Transverse colon (tissue), 4 donors: ENCODE measurements around the gene DCUN1D4. TPM values are rescaled to one million over a fixed set of nuclear protein-coding genes. Genes with fewer than 3 reads are reported as not detected.
A peak's percentile ranks its signal among the peaks of the same experiment; 100 is the strongest.

Experiments
- DNase-seq: peaks from one replicate; pipeline ENCODE4 v3.0.0-alpha.2; 2019
- H3K27ac ChIP-seq, 4 donors: fragments of 200-600 bp; sonication (generic); 2 replicates each; pipeline ENCODE4 v1.5.1; 2016 to 2018; ENCODE audit warnings: inconsistent platforms in 4 of 4
- H3K27me3 ChIP-seq: fragments of 200-600 bp; sonication (generic); 2 replicates; pipeline ENCODE4 v1.5.1; 2017; ENCODE audit warnings: inconsistent platforms
- H3K36me3 ChIP-seq, 4 donors: fragments of 200-600 bp; sonication (generic); 2 replicates each; pipeline ENCODE4 v1.5.1; 2017 to 2019; ENCODE audit warnings: inconsistent platforms in 4 of 4
- H3K4me1 ChIP-seq, 4 donors: fragments of 200-600 bp; sonication (generic); 2 replicates each; pipeline ENCODE4 v1.5.1; 2017 to 2020; ENCODE audit warnings: inconsistent platforms in 4 of 4
- H3K4me3 ChIP-seq, 4 donors: fragments of 200-600 bp; sonication (generic); 1 replicate in 1 of 4; 2 replicates in 3 of 4; pipeline versions ENCODE4 v1.5.1 to v1.6.1; 2017 to 2019; ENCODE audit warnings: inconsistent platforms in 4 of 4
- H3K9me3 ChIP-seq, 2 donors: fragments of 200-600 bp; sonication (generic); 2 replicates each; pipeline ENCODE4 v1.5.1; 2017 to 2019; ENCODE audit warnings: inconsistent platforms in 2 of 2
- CTCF ChIP-seq, 5 experiments: fragments of 200-600 bp in 3 of 5; fragments of 450-650 bp in 2 of 5; sonication (generic) in 3 of 5; IDR thresholded peaks; 1 replicate in 2 of 5; 2 replicates in 3 of 5; pipeline ENCODE4 v1.5.1; 2016 to 2017; ENCODE audit warnings: antibody characterized with exemption in 5 of 5, inconsistent platforms in 3 of 5, mild to moderate bottlenecking in 2 of 5, moderate library complexity in 1 of 5
- EP300 ChIP-seq: sonication (generic); formaldehyde crosslinking; IDR thresholded peaks from one replicate; pipeline ENCODE4 v1.6.1; 2017; ENCODE audit warnings: antibody characterized with exemption, low read depth
- POLR2A ChIP-seq: fragments of 450-650 bp; IDR thresholded peaks from one replicate; pipeline ENCODE4 v1.6.1; 2016; ENCODE audit warnings: antibody characterized with exemption, mild to moderate bottlenecking, moderate library complexity
- POLR2AphosphoS5 ChIP-seq, 3 donors: sonication (generic); formaldehyde crosslinking; IDR thresholded peaks; one replicate each; pipeline ENCODE4 v1.6.1; 2016; ENCODE audit warnings: antibody characterized with exemption in 3 of 3
- WGBS, 2 donors: methylation state at CpG; one replicate each; pipeline ENCODE4 v1.1.5; 2018; ENCODE audit warnings: low coverage in 1 of 2; 5-methylcytosine and 5-hydroxymethylcytosine counted together
- in situ Hi-C, 4 donors: fragments of 200-750 bp; cut with MboI; loops; one replicate each; pipeline versions ENCODE4 v1.15.0 to v1.15.1; 2017; ENCODE audit warnings: low sequenced_read_pairs in 3 of 4, low pct_ligation_motif_present in 1 of 4, low pct_unique_long_range_greater_than_20kb in 1 of 4
- intact Hi-C: fragments of 100-400 bp; cut with DNase I; formaldehyde crosslinking; loops from one replicate; pipeline ENCODE4 v1.15.1; 2023; ENCODE audit warnings: low total_unique reads
- total RNA-seq, 4 donors: library from RNA; depleted of rRNA; stranded (reverse); fragments of >200 nt; gene quantifications; one replicate each; pipeline ENCODE4 v1.1.0, GENCODE V29; 2016

DCUN1D4 gene
- total RNA-seq, 4 donors from 2014 or later, result 25.1 to 66.4 (median 40.9) TPM

- Histone ChIP-seq H3K36me3 (no peaks in the 10 kb centered on the region), H3K4me1 (peaks cover 6 to 16% (median 8%) of the 10 kb centered on the region in 4 donors), H3K4me3 (no peak overlapping the region), H3K27ac (no peak overlapping the region), H3K27me3 (no peaks in the 10 kb centered on the region), H3K9me3 (no peaks in the 10 kb centered on the region)
- no peak for DNase-seq
- no peak for TF ChIP-seq POLR2AphosphoS5 (IDR thresholded peaks at IDR 0.05)
- no peak for TF ChIP-seq POLR2A
- no peak for TF ChIP-seq EP300
- no peak for TF ChIP-seq CTCF (IDR thresholded peaks at IDR 0.05)
- 75 to 86% methylated on average over 4 of the region's 4 CpGs for WGBS, 2 donors
- intact Hi-C loops (no loop called here), in situ Hi-C loops (loop anchor here in 1 of 4 donors (10.0 kb wide), 1 partner anchor 194 kb away; the partner anchor contains the start of gene SGCB)
Observed at GRCh38 chr4:51840781-51841180, 2.2 kb upstream of the DCUN1D4 start.

GRCh38 chr4:51842167-51842553 lies 793 bp upstream of the DCUN1D4 start:
- no peaks in the 10 kb centered on the region for H3K36me3 ChIP-seq
- TF ChIP-seq EP300 (no peak), CTCF (IDR thresholded peaks at IDR 0.05) (no peak), POLR2A (no peak), POLR2AphosphoS5 (IDR thresholded peaks at IDR 0.05) (no peak)
- peaks cover 6 to 16% (median 8%) of the 10 kb centered on the region in 4 donors for H3K4me1 ChIP-seq
- H3K27ac ChIP-seq, result peak overlapping the region; percentile 97 to 99 (median 98)
- DNase-seq, result no peak
- in situ Hi-C loops, result loop anchor here in 1 of 4 donors (10.0 kb wide), 1 partner anchor 193 kb away; the partner anchor contains the start of gene SGCB
- no peaks in the 10 kb centered on the region for H3K27me3 ChIP-seq
- 0 to 1% methylated on average over 10 to 20 of the region's 20 CpGs for WGBS, 2 donors
- H3K9me3 ChIP-seq, result no peaks in the 10 kb centered on the region
- H3K4me3 ChIP-seq, result peak overlapping the region; percentile 48 to 94 (median 90)
- intact Hi-C loops, result no loop called here

GRCh38 chr4:51843309-51844152 lies 578 bp downstream of the DCUN1D4 start:
- intact Hi-C loops (no loop called here), in situ Hi-C loops (loop anchor here in 1 of 4 donors (10.0 kb wide), 1 partner anchor 191 kb away; the partner anchor contains the start of gene SGCB)
- DNase-seq, result peak; percentile 73
- Histone ChIP-seq H3K36me3 (no peaks in the 10 kb centered on the region), H3K4me3 (peak overlapping the region; percentile 72 to 94 (median 90)), H3K27me3 (no peaks in the 10 kb centered on the region), H3K27ac (peak overlapping the region; percentile 97 to 99 (median 98)), H3K9me3 (no peaks in the 10 kb centered on the region), H3K4me1 (peaks cover 6 to 16% (median 8%) of the 10 kb centered on the region in 4 donors)
- 0 to 1% methylated on average over 5 to 51 of the region's 64 CpGs for WGBS, 2 donors
- TF ChIP-seq POLR2A, result no peak
- no peak for TF ChIP-seq EP300
- TF ChIP-seq CTCF (IDR thresholded peaks at IDR 0.05), result no peak
- no peak for TF ChIP-seq POLR2AphosphoS5 (IDR thresholded peaks at IDR 0.05)
